Head of caudate nucleus (tissue), 42 donors: ENCODE data around the gene FRMD1.
A peak's percentile ranks its signal among the peaks of the same experiment; 100 is the strongest.

Source experiments
- DNase-seq, 42 donors: peaks; one replicate each; pipeline versions ENCODE4 v3.0.0 to v3.0.0-alpha.2; 2020 to 2021; ENCODE audit warnings: mixed read lengths in 7 of 42
- intact Hi-C: fragments of 100-400 bp; cut with DNase I; formaldehyde crosslinking; loops from one replicate; pipeline ENCODE4 v1.15.0; 2022

FRMD1 gene

GRCh38 chr6:168116438-168116974 is 37.5 kb upstream of the FRMD1 start:
- intact Hi-C loops, result no loop called here
- peak in 1 of 42 donors; percentile 3 for DNase-seq

GRCh38 chr6:168115748-168116437 is 36.9 kb upstream of the FRMD1 start:
- peak in 2 of 42 donors; percentile 8 to 9 for DNase-seq
- intact Hi-C loops, result no loop called here

- intact Hi-C loops, result no loop called here
- DNase-seq, result peak in 4 of 42 donors; percentile 8 to 24 (median 18)
These were observed 34.2 kb upstream of the FRMD1 start for GRCh38 chr6:168113226-168113625.

GRCh38 chr6:168111911-168112310 is 32.9 kb upstream of the FRMD1 start:
- intact Hi-C loops, result no loop called here

GRCh38 chr6:168110437-168110836 is 31.4 kb upstream of the FRMD1 start:
- intact Hi-C loops, result no loop called here

More at GRCh38 chr6:168111911-168112310, 32.9 kb upstream of the FRMD1 start:
- DNase-seq, result peak in 2 of 42 donors; percentile 7 to 10

DNA sequence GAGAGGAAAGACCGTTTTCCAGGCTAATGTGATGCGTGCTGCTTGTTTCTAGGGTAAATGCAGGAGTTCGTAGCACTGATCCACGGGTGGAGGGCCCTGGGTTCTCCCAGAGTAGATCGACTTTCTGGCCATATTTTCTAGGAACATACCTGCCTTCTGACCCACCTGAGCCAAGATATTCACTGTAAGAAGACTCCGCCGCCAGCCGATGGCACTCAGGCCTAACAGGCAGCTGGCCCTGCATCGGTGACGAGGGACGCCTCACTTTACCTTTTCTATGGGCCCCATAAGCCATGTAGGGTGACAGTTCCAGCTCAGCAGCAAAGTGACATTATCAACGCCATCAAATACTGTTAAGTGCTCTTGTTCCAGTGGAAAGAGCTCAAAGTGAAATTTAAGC is 30.2 kb upstream of the FRMD1 start:
- no peak for DNase-seq
- intact Hi-C loops, result no loop called here

More at GRCh38 chr6:168110437-168110836, 31.4 kb upstream of the FRMD1 start:
- no peak for DNase-seq

- no peak for DNase-seq
- intact Hi-C loops, result no loop called here
These were observed 28.4 kb upstream of the FRMD1 start for GRCh38 chr6:168107191-168107983.

DNA sequence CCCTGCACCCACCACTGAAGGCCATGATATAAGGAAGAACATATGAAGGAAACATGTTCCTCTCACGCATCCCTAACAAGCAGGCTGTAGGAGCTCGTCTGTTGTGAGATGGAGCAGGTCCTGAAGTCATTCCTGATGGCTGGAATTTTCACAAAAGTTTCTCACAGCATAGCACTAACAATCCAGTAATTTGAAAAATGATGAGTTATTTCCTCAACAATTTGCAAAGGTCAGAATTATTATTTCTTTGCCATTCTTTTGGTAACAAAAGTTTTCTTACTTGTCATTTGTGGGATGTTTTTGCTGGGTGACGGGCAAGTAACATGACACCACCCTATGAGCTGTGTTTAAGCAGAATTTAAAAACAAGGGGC is 27.6 kb upstream of the FRMD1 start:
- intact Hi-C loops, result no loop called here
- DNase-seq, result no peak

- intact Hi-C loops, result no loop called here
- DNase-seq, result no peak
These were observed 27.0 kb upstream of the FRMD1 start for GRCh38 chr6:168105813-168106632.

DNA sequence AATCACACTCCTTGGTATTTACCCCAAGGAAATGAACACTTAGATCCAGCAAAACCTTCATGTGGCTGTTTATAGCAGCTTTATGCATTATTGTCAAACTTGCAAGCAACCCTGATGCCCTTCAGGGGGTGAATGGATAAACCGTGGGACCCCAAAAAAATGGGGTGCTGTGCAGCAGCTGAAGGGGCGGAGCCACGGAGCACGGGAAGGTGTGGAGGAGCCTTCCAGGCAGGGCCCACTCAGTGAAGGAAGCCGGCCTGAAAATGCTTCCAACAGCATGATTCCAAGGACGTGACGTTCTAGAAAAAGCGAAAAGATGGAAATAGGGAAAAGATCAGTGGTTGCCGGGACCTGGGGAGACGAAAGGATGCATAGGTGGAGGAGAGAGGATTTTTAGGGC is 25.6 kb upstream of the FRMD1 start:
- intact Hi-C loops, result no loop called here
- DNase-seq, result no peak

GRCh38 chr6:168103050-168103830 is 24.2 kb upstream of the FRMD1 start:
- no peak for DNase-seq
- intact Hi-C loops, result no loop called here

DNA sequence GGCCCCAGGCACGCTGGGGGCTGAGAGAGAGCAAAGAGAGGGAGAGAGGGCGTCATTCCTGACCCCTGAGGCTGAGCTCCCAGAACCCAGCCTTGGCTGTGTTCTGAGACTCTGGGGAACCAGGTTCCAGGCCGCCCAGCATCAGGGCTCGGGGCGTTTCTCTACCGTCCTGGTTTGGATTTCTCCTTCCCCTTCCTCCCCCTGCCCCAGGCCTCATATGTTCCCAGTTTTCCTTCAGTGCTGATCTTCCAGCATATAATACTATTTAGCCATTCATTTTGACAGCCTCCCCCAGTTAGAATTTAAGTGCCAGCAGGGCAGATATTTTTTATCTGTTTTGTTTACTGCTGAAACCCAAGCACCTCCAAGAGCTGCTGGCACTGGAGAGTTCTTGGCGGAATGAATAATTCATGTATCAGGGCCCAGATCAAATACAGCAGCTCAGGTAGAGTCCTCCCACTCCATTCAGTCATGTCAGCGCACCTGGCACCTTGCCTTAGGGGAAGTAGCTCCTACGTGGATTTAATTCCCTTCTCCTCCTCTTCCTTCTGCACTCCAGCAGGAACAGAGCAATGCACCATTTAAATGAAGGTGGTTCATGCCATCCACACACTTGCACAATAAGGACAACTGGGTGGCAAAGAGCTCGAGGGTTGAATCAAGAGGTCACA is 23.4 kb upstream of the FRMD1 start:
- DNase-seq, result peak in 39 of 42 donors; percentile 23 to 93 (median 64)
- intact Hi-C loops, result no loop called here

DNA sequence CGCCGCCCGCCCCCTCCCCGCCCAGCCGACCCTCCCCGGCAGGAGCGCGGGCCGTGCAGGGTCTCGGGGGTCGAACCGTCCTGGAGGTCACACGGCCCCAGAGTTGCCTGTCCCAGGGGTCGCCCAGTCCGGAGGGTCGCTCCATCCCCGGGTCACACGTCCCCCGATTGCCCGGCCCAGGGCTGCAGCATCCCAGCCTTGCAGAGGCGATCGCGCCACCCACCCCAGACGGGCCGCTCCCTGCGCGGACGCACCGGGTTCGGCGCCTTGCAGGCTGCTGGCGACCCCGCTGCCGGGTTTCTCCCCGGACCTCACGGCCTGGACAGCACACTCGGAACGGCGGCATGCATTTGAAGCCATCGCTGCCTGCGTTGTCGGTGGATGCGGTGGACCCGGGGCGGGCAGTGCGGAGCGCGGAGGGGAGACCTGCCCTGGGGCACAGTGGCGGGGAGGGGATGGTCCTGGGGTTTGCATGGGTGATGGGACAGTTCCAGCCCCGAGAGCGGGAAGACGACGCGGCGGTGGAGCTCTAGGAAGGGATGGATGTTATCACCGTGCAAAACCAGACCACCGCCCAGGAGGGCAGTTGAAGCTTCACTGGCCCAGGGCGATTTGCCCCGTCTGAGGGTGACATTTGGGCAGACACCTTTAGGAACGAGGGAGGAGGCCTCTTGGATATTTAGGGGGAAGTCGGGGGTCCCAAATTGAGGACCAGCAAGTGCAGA is 22.7 kb upstream of the FRMD1 start:
- intact Hi-C loops, result no loop called here
- no peak for DNase-seq

DNA sequence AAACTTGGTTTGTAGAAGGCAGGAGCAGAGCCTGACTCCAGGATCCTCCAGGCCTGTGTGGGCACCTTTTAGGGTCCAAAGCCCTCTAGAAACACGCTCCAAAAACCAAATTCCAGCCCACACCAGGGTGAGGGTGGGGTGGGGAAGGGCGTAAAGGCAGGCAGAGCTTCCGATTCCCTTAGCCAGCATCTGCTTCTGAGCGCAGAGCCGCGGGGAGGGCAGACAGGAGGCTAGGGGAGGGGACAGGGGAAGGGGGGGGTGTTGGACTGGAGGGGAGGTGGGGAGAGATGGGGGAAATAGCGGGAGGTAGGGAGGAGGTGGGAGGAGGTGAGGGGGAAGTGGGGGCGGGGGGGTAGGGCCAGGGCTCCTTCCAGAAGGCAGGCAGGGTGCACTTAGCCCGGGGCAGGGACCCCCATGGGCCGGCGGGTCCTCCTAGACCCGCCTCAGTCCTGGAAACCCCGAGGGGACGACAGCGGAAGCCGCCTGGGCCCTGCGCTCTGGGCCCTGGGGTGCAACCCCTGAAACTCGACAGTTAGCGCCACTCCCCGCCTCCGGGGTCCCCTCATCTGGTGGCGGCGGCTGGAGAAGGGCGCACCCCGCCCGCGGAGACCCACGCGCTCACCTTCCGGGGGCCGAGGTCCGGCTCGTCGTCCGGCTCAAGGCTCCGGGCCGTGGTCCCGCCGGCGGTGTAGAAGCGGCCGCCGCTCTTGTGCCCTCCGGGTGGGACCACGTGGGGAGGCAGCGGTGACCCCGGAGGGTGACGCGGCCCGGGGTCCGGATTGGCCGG is 22.0 kb upstream of the FRMD1 start:
- intact Hi-C loops, result no loop called here
- no peak for DNase-seq

DNA sequence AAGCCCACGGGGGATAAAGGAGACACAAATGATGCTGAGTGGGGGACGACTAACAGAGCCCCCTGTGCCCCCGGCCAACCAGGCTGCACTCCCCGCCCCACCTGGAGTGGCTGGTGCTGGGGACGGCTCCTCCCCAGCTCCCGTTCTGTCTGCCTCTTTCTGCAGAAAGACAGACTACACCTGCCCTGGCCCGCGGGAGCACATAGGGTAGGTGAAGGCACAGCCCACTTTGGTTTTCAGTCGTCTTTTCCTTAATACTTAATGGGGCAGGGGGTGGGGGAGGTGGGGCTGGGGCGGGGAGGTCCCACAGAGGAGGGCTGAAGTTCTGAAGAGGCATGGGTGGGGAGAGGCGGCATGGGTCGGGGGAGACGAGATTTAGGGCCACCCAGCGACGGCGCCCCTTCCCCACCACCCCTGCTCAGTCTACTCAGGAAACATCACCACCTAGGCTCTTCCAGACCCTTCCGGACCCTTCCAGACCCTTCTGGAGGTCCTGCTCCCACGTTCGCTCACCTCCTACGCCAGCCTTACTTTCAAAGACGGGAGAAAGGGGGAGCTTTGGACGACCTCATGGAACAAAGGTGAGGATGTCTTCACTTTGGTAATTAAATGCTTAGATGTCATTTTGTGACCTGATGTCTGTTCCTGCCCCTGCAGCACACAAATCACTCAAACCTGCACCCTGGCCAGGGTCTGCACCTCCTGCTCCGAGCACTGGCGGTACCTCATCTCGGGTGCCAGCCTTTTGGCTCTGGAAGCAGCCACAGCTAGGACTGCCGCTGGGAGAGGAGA is 21.2 kb upstream of the FRMD1 start:
- DNase-seq, result no peak
- intact Hi-C loops, result no loop called here
